Astrocyte (in vitro differentiated cells and primary cell): ENCODE results near the gene CANX. TPM values are rescaled to one million over a fixed set of nuclear protein-coding genes. Genes with fewer than 3 reads are reported as not detected.

Experiments used
- DNase-seq: peaks from one replicate; pipeline ENCODE4 v3.0.0-alpha.2; 2010; ENCODE audit warnings: low read depth
- FAIRE-seq: peaks from 2 replicates; lab custom pipeline; 2011; peaks lifted over from hg19 to GRCh38; lab: Jason Lieb, UNC
- H2AFZ ChIP-seq: 2 replicates; pipeline ENCODE4 v1.6.0; 2012; ENCODE audit warnings: low read depth, low read length, inconsistent platforms
- H3K27ac ChIP-seq: 2 replicates; pipeline ENCODE4 v1.5.1; 2011; ENCODE audit warnings: low read depth, low read length, inconsistent platforms
- H3K27me3 ChIP-seq: 2 replicates; pipeline ENCODE4 v1.6.0; 2011; ENCODE audit warnings: low read length, inconsistent platforms; ENCODE audit not compliant: insufficient read depth
- H3K36me3 ChIP-seq: 2 replicates; pipeline ENCODE4 v1.5.1; 2011; ENCODE audit warnings: low read length, inconsistent platforms; ENCODE audit not compliant: insufficient read depth
- H3K4me1 ChIP-seq: 2 replicates; pipeline ENCODE4 v1.5.1; 2011; ENCODE audit warnings: low read length, inconsistent platforms; ENCODE audit not compliant: insufficient read depth
- H3K4me2 ChIP-seq: 2 replicates; pipeline ENCODE4 v1.6.0; 2012; ENCODE audit warnings: low read length, inconsistent platforms
- H3K4me3 ChIP-seq: 2 replicates; pipeline ENCODE4 v1.5.1; 2011; ENCODE audit warnings: low read depth, mild to moderate bottlenecking, low read length, inconsistent platforms; ENCODE audit not compliant: insufficient read depth
- H3K79me2 ChIP-seq: 2 replicates; pipeline ENCODE4 v1.6.0; 2012; ENCODE audit warnings: mild to moderate bottlenecking, low read length, inconsistent platforms; ENCODE audit not compliant: insufficient read depth
- H3K9ac ChIP-seq: 2 replicates; pipeline ENCODE4 v1.6.0; 2012; ENCODE audit warnings: mild to moderate bottlenecking, low read length, inconsistent platforms
- H3K9me3 ChIP-seq: 2 replicates; pipeline ENCODE4 v1.5.1; 2012; ENCODE audit warnings: low read depth, mild to moderate bottlenecking, low read length, inconsistent platforms; ENCODE audit not compliant: insufficient read depth
- H4K20me1 ChIP-seq: 2 replicates; pipeline ENCODE4 v1.6.0; 2012; ENCODE audit warnings: low read length, inconsistent platforms; ENCODE audit not compliant: insufficient read depth
- H3K27ac Mint-ChIP-seq: one replicate; pipeline ENCODE4 v1.8.0; 2021; ENCODE audit warnings: mild to moderate bottlenecking, mixed read lengths; ENCODE audit not compliant: unreplicated experiment
- H3K27me3 Mint-ChIP-seq: one replicate; pipeline ENCODE4 v1.8.0; 2021; ENCODE audit warnings: low read depth, mixed read lengths; ENCODE audit not compliant: unreplicated experiment
- H3K36me3 Mint-ChIP-seq: one replicate; pipeline ENCODE4 v1.8.0; 2021; ENCODE audit warnings: low read depth, mixed read lengths; ENCODE audit not compliant: unreplicated experiment
- H3K4me1 Mint-ChIP-seq: one replicate; pipeline ENCODE4 v1.8.0; 2021; ENCODE audit warnings: low read depth, mixed read lengths; ENCODE audit not compliant: unreplicated experiment
- H3K4me3 Mint-ChIP-seq: one replicate; pipeline ENCODE4 v1.8.0; 2021; ENCODE audit warnings: mild to moderate bottlenecking, moderate library complexity, mixed read lengths; ENCODE audit not compliant: unreplicated experiment
- H3K9me3 Mint-ChIP-seq: one replicate; pipeline ENCODE4 v1.8.0; 2021; ENCODE audit warnings: mild to moderate bottlenecking, mixed read lengths; ENCODE audit not compliant: unreplicated experiment
- EZH2 ChIP-seq: IDR thresholded peaks from 2 replicates; pipeline ENCODE4 v1.6.1; 2012; ENCODE audit warnings: mild to moderate bottlenecking, low read length, inconsistent platforms; ENCODE audit not compliant: insufficient read depth
- total RNA-seq: library from RNA; stranded (reverse); gene quantifications from 2 replicates; pipeline ENCODE4 v1.2.1, GENCODE V29; 2021
- TF ChIP-seq, protein P1 (sequence below): IDR thresholded peaks from 2 replicates; pipeline ENCODE4 v1.5.1; 2011; ENCODE audit warnings: low read depth, mild to moderate bottlenecking, inconsistent platforms, low read length, moderate library complexity; ENCODE audit not compliant: insufficient read depth

The CANX gene
- total RNA-seq, 1 donor from 2014 or later = 792 TPM

GRCh38 chr5:179759581-179760551 is 61.1 kb downstream of the CANX start:
- no peak for FAIRE-seq
- no peak overlapping the region for H3K4me2 ChIP-seq
- H3K4me3 ChIP-seq = no peak overlapping the region
- no peak for DNase-seq
- H3K9ac ChIP-seq = no peak overlapping the region
- Mint-ChIP-seq H3K36me3 (peaks cover 2% of the 10 kb centered on the region), H3K4me3 (peak overlapping the region; percentile 52), H3K27me3 (no peaks in the 10 kb centered on the region), H3K9me3 (no peaks in the 10 kb centered on the region), H3K4me1 (peaks cover 51% of the 10 kb centered on the region), H3K27ac (no peak overlapping the region)
- no peaks in the 10 kb centered on the region for H3K9me3 ChIP-seq
- peaks cover 30% of the 10 kb centered on the region for H3K4me1 ChIP-seq
- H2AFZ ChIP-seq = no peak overlapping the region
- H3K79me2 ChIP-seq = peaks cover 81% of the 10 kb centered on the region
- peaks cover 73% of the 10 kb centered on the region for H4K20me1 ChIP-seq
- TF ChIP-seq EZH2 = no peak
- TF ChIP-seq, protein P1, sequence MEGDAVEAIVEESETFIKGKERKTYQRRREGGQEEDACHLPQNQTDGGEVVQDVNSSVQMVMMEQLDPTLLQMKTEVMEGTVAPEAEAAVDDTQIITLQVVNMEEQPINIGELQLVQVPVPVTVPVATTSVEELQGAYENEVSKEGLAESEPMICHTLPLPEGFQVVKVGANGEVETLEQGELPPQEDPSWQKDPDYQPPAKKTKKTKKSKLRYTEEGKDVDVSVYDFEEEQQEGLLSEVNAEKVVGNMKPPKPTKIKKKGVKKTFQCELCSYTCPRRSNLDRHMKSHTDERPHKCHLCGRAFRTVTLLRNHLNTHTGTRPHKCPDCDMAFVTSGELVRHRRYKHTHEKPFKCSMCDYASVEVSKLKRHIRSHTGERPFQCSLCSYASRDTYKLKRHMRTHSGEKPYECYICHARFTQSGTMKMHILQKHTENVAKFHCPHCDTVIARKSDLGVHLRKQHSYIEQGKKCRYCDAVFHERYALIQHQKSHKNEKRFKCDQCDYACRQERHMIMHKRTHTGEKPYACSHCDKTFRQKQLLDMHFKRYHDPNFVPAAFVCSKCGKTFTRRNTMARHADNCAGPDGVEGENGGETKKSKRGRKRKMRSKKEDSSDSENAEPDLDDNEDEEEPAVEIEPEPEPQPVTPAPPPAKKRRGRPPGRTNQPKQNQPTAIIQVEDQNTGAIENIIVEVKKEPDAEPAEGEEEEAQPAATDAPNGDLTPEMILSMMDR = no peak
- H3K36me3 ChIP-seq = no peaks in the 10 kb centered on the region
- no peaks in the 10 kb centered on the region for H3K27me3 ChIP-seq
- no peak overlapping the region for H3K27ac ChIP-seq

GRCh38 chr5:179762079-179762780 is 63.5 kb downstream of the CANX start:
- no peaks in the 10 kb centered on the region for H3K27me3 ChIP-seq
- H3K9ac ChIP-seq = peak overlapping the region; percentile 24
- H3K36me3 Mint-ChIP-seq = peaks cover 7% of the 10 kb centered on the region
- H3K4me3 Mint-ChIP-seq = no peak overlapping the region
- H4K20me1 ChIP-seq = peaks cover 50% of the 10 kb centered on the region
- peaks cover 54% of the 10 kb centered on the region for H3K4me1 ChIP-seq
- H2AFZ ChIP-seq = no peak overlapping the region
- peak overlapping the region; percentile 57 for H3K4me2 ChIP-seq
- no peak overlapping the region for H3K4me3 ChIP-seq
- peak; percentile 58 for DNase-seq
- no peak for FAIRE-seq
- peak overlapping the region; percentile 30 for H3K27ac ChIP-seq
- H3K9me3 ChIP-seq = no peaks in the 10 kb centered on the region
- no peaks in the 10 kb centered on the region for H3K9me3 Mint-ChIP-seq
- TF ChIP-seq, protein P1 = no peak
- TF ChIP-seq EZH2 = no peak
- H3K4me1 Mint-ChIP-seq = peaks cover 66% of the 10 kb centered on the region
- peaks cover 71% of the 10 kb centered on the region for H3K79me2 ChIP-seq
- H3K27me3 Mint-ChIP-seq = no peaks in the 10 kb centered on the region
- H3K36me3 ChIP-seq = no peaks in the 10 kb centered on the region
- H3K27ac Mint-ChIP-seq = peak overlapping the region; percentile 94
